22Rv1 (cell line): Measurements from ENCODE around the gene ANTXR1.

Experiments used
- ZFX ChIP-seq: fragments of 450-650 bp; IDR thresholded peaks from 2 replicates; pipeline ENCODE4 v1.6.1; 2017; ENCODE audit warnings: antibody characterized with exemption, borderline replicate concordance
- TF ChIP-seq, protein P1 (sequence below): fragments of 450-650 bp; IDR thresholded peaks from 2 replicates; pipeline ENCODE4 v1.5.1; 2017; ENCODE audit warnings: mild to moderate bottlenecking

DNA sequence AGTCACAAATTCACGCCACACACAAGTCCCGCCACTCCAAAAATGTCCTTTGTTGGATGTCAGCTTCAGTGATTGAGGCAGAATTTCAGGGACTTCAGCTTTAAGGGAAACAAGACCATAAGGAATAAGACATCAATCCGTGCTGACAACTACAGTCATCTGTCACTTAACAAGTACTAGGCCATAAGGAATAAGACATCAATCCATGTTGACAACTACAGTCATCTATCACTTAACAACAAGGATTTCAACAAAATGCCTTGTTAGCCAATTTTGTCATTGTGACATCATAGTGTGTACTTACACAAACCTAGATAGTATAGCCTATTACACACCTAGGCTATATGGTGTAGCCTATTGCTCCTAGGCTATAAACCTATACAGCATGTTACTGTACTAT is 58.0 kb downstream of the ANTXR1 start:
- TF ChIP-seq, protein P1, sequence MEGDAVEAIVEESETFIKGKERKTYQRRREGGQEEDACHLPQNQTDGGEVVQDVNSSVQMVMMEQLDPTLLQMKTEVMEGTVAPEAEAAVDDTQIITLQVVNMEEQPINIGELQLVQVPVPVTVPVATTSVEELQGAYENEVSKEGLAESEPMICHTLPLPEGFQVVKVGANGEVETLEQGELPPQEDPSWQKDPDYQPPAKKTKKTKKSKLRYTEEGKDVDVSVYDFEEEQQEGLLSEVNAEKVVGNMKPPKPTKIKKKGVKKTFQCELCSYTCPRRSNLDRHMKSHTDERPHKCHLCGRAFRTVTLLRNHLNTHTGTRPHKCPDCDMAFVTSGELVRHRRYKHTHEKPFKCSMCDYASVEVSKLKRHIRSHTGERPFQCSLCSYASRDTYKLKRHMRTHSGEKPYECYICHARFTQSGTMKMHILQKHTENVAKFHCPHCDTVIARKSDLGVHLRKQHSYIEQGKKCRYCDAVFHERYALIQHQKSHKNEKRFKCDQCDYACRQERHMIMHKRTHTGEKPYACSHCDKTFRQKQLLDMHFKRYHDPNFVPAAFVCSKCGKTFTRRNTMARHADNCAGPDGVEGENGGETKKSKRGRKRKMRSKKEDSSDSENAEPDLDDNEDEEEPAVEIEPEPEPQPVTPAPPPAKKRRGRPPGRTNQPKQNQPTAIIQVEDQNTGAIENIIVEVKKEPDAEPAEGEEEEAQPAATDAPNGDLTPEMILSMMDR, result no peak
- TF ChIP-seq ZFX, result no peak
